Neural crest cell (in vitro differentiated cells): Measurements from ENCODE around the gene PSMD6. TPM values are rescaled to one million over a fixed set of nuclear protein-coding genes. Genes with fewer than 3 reads are reported as not detected.

Source experiments
- DNase-seq: peaks from one replicate; pipeline ENCODE4 v3.0.0; 2021; ENCODE audit warnings: low read depth, mixed read lengths, low spot score
- H3K27ac Mint-ChIP-seq: one replicate; pipeline ENCODE4 v1.8.0; 2021; ENCODE audit warnings: mild to moderate bottlenecking, mixed read lengths; ENCODE audit not compliant: unreplicated experiment
- H3K27me3 Mint-ChIP-seq: 2 replicates; pipeline ENCODE4 v1.8.0; 2021; ENCODE audit warnings: low read depth, mild to moderate bottlenecking, mixed read lengths
- H3K36me3 Mint-ChIP-seq: 2 replicates; pipeline ENCODE4 v1.8.0; 2021; ENCODE audit warnings: low read depth, mild to moderate bottlenecking, mixed read lengths
- H3K4me1 Mint-ChIP-seq: 2 replicates; pipeline ENCODE4 v1.8.0; 2021; ENCODE audit warnings: mixed read lengths
- H3K4me3 Mint-ChIP-seq: one replicate; pipeline ENCODE4 v1.8.0; 2021; ENCODE audit warnings: mild to moderate bottlenecking, mixed read lengths
- H3K9me3 Mint-ChIP-seq: 2 replicates; pipeline ENCODE4 v1.8.0; 2021; ENCODE audit warnings: mixed read lengths
- CTCF ChIP-seq: fragments of 200-600 bp; sonication (generic); conservative IDR thresholded peaks from 2 replicates; pipeline ENCODE4 v1.5.0; 2021; ENCODE audit warnings: antibody characterized with exemption, mild to moderate bottlenecking
- total RNA-seq: library from RNA; stranded (reverse); gene quantifications from 2 replicates; pipeline ENCODE4 v1.2.1, GENCODE V29; 2021

PSMD6 gene
- total RNA-seq, 1 donor from 2014 or later: 103 TPM

GRCh38 chr3:64046592-64046991 lies 23.3 kb upstream of the PSMD6 start:
- Mint-ChIP-seq H3K27ac (no peak overlapping the region), H3K4me3 (no peak overlapping the region), H3K9me3 (peaks cover 7% of the 10 kb centered on the region), H3K36me3 (no peaks in the 10 kb centered on the region), H3K27me3 (no peaks in the 10 kb centered on the region), H3K4me1 (peaks cover 49% of the 10 kb centered on the region)
- DNase-seq: no peak
- no peak for TF ChIP-seq CTCF

GRCh38 chr3:64042952-64043351 lies 19.7 kb upstream of the PSMD6 start:
- Mint-ChIP-seq H3K27ac (no peak overlapping the region), H3K36me3 (no peaks in the 10 kb centered on the region), H3K27me3 (no peaks in the 10 kb centered on the region), H3K4me1 (peaks cover 49% of the 10 kb centered on the region), H3K4me3 (no peak overlapping the region), H3K9me3 (peaks cover 7% of the 10 kb centered on the region)
- TF ChIP-seq CTCF: no peak
- no peak for DNase-seq

- DNase-seq: no peak
- TF ChIP-seq CTCF: no peak
- Mint-ChIP-seq H3K27me3 (no peaks in the 10 kb centered on the region), H3K4me1 (peaks cover 34% of the 10 kb centered on the region), H3K36me3 (no peaks in the 10 kb centered on the region), H3K4me3 (no peak overlapping the region), H3K27ac (no peak overlapping the region), H3K9me3 (peaks cover 4% of the 10 kb centered on the region)
Measured at GRCh38 chr3:64039981-64040733, 16.9 kb upstream of the PSMD6 start.

GRCh38 chr3:64039332-64039731 lies 16.0 kb upstream of the PSMD6 start:
- DNase-seq: no peak
- H3K4me3 Mint-ChIP-seq: no peak overlapping the region
- H3K27me3 Mint-ChIP-seq: no peaks in the 10 kb centered on the region
- peaks cover 2% of the 10 kb centered on the region for H3K36me3 Mint-ChIP-seq
- TF ChIP-seq CTCF: no peak
- no peak overlapping the region for H3K27ac Mint-ChIP-seq
- H3K9me3 Mint-ChIP-seq: peaks cover 2% of the 10 kb centered on the region
- peaks cover 32% of the 10 kb centered on the region for H3K4me1 Mint-ChIP-seq

- Mint-ChIP-seq H3K4me1 (peaks cover 27% of the 10 kb centered on the region), H3K4me3 (no peak overlapping the region), H3K9me3 (peaks cover 7% of the 10 kb centered on the region), H3K36me3 (peaks cover 6% of the 10 kb centered on the region), H3K27ac (no peak overlapping the region), H3K27me3 (no peaks in the 10 kb centered on the region)
- DNase-seq: no peak
- TF ChIP-seq CTCF: no peak
Measured at GRCh38 chr3:64038253-64038767, 15.0 kb upstream of the PSMD6 start.
